ENCODE data around the gene TMEM202.
"Not testable (repeated sequence)": the region's sequence is repeated elsewhere in the genome, so short reads cannot be mapped to it uniquely, and the experiment has no call there.

TMEM202 gene

DNA sequence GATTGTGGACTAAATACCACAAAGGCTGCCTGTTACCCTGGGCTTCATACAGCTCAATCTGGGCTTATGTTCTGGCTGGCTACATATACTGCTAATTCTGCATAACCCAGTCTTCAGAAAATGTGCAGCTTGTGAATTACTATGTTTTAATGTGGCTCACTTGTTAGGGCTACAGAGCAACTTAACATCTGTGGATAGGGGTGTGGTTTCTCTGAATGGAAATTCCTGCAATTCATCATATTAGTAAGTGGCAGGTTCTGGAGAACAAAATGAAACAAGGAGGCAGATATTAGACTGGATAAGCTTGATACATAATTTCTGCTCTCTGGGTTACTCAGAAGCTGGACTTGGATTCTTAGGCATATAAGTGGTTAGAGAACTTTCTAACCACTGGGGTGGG, 6.7 kb downstream of the TMEM202 start:
- no peak for DNase-seq

DNA sequence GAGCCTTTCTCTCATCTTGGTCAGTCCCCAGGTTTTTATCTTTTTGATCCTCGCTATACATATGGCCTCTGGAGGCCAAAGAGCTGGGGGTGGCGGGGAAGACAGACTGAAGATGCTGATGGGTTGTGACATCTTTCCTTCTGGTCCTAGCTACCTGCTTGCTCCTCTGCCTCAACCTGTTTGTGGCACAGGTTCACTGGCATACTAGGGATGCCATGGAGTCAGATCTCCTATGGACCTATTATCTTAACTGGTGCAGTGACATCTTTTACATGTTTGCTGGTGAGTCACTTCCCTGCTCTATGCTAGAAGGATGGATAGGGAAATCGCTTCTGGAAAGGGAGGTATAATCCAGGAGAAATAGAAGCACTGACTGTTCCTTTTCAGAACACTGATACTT, 8.8 kb downstream of the TMEM202 start:
- no peak for DNase-seq

- DNase-seq: no peak
Observed at GRCh38 chr15:72411111-72411510, 13.0 kb downstream of the TMEM202 start.

GRCh38 chr15:72411544-72411943, 13.4 kb downstream of the TMEM202 start:
- DNase-seq: no peak

GRCh38 chr15:72413337-72413736, 15.2 kb downstream of the TMEM202 start:
- not testable (repeated sequence) for DNase-seq

- no peak for DNase-seq
Observed at GRCh38 chr15:72415304-72415703, 17.2 kb downstream of the TMEM202 start.

GRCh38 chr15:72419768-72420167, 21.7 kb downstream of the TMEM202 start:
- DNase-seq: not testable (repeated sequence)

DNA sequence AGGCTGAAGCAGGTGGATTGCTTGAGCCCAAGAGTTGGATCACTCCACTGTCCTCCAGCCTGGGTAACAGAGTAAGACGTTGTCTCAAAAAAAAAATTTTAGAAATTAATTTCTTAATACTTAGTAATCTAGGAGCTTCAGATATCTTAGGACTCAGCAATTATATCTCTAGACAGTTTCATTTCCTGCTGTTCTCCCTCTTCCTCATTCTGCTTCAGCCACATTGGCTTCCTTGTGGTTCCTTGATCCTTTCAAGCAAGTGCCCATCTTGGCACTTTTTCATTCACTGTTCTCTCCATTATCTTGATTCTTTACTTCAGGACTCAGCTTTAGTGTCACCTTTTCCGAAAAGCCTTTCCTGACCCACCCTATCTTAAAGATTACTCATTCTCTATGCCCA, 22.5 kb downstream of the TMEM202 start:
- no peak for DNase-seq

- no peak for DNase-seq
Observed at GRCh38 chr15:72421484-72421883, 23.4 kb downstream of the TMEM202 start.

DNA sequence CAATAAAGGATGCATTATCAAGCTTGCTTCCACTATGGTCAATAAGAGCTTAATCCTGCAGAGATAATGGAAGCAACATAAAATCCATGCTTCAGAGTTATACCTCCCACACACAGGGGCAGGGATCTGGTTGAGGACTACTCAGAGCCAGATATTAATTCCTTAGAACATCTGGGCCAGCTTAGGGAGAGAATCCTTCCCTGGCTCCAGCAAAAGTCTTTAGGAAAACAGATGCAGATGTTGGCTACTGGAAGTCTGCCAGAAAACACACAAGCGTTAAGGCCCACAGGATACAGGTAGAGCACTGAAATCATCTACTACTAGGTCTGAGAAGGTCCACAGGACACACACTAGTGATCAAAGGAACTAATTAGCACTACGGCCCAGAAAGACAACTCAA, 25.2 kb downstream of the TMEM202 start:
- DNase-seq: no peak

DNA sequence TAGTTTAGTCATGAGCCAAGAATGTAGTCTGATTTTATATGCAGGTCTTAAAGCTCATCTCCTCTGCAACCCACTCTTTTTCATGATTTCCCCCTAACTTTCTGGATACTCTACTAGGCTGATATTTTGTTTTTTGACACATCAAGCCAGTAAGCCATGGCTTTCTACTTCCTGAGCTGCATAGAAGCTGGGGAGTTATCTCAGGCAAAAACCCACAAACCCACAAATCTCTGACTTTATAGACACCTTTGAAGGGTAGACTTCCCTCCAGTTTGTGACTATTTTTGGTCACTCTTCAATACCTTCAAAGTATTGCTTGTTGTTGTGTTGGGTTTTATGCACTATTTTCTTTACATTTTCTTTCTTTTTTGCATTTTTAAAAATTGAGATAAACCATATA, 28.6 kb downstream of the TMEM202 start:
- no peak for DNase-seq

DNA sequence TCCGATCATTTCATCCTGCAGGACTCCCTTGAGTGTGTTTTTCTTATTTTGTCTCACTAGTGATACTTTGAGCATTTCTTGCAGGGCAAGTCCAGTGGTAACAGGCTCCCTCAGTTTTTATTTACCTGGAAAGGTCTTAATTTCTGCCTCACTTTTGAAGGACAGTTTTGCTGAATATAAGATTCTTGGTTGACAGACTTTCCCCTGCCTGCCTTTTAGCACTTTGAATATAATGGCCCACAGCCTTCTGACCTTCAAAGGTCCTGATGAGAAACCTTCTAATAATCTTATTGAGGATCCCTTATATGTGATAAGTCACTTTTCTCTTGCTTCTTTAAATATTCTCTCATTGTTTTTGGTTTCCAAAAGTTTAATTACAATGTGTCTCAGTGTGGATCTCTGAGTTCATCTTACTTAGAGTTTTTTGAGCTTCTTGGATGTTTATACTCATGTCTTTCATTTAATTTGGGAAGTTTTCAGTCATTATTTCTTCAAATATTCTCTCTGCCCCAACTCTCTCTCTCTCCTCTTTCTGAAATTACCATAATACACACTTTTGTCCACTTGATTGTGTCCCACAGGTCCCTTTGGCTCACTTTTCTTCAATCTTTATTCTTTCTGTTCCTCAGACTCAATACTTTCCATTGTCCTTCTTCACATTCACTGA, 39.7 kb downstream of the TMEM202 start:
- DNase-seq: no peak

GRCh38 chr15:72442848-72443247, 44.7 kb downstream of the TMEM202 start:
- DNase-seq: not testable (repeated sequence)

GRCh38 chr15:72445426-72445825, 47.3 kb downstream of the TMEM202 start:
- no peak for DNase-seq

DNA sequence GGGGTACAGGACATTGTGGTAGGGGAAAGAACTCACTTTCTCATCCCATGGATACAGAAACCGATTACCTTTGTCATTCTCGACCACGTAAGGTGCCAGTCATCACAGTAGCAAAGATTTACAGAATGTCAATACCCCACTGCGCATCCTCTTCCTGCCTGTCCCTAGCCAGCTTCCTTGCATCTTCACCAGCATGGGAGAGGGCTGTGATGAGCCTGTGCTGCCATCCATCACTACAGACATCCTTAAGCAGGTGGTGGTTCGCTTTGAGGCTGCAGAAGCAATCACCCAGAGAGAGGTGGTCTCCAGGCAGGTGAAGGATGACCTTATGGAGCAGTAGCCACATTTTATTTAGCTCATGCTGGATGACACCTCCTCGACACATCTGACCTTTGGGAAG, 52.7 kb downstream of the TMEM202 start:
- DNase-seq: no peak

DNA sequence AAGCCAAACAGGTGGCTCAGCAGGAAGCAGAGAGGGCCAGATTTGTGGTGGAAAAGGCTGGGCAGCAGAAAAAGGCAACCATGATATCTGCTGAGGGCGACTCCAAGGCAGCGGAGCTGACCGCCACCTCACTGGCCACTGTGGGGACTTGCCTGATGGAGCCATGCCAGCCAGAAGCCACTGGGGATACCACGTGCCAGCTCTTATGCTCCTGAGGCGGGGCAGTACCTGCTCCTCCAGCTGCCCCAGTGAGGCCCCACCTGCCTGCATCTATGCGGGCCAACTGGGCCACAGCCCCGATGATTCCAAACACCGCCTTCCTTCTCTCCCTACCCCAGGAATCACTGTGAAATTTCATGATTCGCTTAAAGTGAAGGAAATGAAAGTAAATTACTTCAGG, 53.1 kb downstream of the TMEM202 start:
- no peak for DNase-seq

DNA sequence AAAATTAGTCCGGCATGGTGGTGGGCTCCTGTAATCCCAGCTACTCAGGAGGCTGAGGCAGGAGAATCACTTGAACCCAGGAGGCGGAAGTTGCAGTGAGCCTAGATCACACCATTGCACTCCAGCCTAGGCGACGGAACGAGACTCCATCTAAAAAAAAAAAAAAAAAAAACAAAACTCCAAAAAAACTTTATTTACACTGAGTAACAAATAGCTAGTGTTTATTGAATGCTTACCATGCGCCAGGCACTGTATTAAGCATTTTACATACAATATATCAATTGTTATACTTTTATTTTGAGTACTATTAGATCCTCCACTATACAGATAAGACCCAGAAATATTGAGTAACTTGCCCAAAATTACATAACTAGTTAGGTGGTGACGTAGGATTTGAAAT, 58.6 kb downstream of the TMEM202 start:
- DNase-seq: no peak

Measured in effector CD8-positive, alpha-beta T cell (primary cell).